Activated T-cell treated with anti-CD3 and anti-CD28 coated beads for 1 hour (primary cell): Measurements from ENCODE around the gene TXNRD2.

Experiments used
- DNase-seq: peaks from one replicate; pipeline ENCODE4 v3.0.0-alpha.2; 2020; ENCODE audit warnings: low read depth

The TXNRD2 gene

DNA sequence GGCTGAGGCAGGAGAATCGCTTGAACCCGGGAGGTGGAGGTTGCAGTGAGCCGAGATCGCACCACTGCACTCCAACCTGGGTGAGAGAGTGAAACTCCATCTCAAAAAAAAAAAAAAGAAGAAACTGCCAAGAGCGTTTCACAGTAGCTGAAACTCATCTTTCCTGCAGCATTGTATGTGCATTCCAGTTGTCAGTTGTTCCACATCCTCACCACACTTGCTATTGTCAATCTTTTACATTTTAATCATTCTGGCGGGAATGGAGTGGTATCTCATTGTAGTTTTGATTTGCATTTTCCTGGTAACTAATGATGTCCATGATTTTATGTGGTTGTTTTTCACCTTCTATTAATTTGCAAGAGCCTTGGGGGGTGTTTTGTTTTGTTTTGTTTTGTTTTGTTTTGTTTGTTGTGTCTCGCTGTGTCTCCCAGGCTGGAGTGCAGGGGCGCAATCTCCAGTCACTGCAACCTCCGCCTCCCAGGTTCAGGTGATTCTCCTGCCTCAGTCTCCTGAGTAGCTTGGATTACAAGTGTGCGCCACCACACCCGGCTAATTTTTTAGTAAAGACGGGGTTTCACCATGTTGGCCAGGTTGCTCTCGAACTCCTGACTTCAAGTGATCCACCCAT lies 78.9 kb downstream of the TXNRD2 start:
- DNase-seq = no peak

DNA sequence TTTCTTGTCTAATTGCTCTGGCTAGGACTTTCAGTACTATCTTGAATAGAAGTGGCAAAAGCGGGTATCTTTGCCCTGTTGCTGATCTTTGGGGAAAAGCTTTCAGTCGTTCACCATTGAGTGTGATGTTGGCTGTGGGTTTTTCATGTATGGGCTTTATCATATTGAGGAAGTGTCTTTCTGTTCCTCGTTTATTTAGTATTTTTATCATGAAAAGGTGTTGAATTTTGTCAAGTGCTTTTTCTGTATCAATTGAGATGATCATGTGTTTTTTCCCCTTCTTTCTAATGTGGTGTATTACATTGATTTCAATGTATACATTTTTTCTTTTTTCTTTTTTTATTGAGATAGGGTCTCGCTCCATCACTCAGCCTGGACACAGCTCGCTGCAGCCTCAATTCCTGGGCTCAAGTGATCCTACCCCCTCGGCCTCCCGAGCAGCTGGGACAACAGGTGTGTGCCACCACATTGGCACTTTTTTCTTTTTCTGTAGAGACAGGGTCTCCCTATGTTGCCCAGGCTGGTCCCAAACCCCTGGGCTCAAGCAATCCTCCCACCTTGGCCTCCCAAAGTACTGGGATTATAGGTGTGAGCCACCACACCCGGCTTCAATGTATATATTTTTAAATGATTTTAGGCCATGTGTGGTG lies 81.6 kb downstream of the TXNRD2 start:
- DNase-seq = no peak

DNA sequence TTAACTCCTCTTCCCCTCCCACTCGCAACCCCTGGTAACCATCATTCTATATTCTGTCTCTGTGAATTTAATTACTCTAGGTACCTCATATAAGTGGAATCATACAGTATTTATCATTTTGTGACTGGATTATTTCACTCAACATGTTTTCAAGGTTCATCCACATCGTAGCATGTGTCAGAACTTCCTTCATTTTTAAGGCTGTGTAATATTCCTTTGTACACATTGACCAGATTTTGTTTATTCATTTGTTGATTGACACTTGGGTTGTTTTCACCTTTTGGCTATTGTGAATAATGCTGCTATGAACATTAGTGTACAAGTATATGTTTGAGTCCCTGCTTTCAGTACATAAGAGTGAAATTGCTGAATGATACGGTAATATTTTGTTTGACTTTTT lies 84.2 kb downstream of the TXNRD2 start:
- DNase-seq = no peak

DNA sequence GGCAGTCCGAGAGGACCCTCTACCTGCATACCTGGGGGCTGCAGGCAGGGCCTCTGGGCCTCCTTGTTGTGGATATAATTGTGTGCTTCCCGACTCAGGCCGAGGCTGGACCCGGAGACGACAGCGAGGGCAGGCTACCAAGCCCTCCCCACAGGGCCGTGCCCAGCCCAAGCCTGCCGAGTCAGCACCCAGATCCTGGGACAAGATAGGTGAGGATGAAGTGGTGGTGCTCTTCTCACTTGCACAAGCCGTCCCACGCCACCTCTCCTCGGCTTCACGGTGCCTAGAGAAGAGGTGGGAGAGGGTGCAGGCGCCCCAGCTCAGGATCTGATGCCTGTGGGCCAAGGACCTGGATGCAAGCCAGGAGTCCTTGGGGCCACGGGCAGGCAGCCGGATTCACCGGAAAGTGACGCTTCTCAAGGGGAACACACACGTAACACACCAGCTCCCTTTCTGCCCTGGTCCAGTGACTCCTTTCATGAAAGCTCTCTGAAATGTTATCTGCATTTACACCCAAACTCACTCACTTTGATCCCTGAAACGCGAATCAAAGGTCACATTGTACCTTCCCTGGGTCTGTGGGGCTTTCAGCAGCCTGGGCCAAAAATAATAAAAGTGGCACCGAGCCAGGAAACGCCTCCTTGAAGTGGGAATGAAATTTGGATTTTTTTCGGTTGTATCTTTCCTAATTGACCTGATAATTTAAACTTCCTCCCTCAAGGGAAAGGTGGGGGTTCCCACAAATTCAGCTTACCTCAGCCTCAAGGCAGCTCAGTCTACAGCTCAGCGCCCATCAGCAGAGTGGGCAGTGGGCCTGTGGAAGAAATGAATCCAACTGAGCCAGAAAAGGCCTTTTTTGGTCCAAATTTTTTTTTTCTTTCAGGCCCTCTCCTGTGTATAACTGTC lies 85.9 kb downstream of the TXNRD2 start:
- DNase-seq = peak; percentile 30

DNA sequence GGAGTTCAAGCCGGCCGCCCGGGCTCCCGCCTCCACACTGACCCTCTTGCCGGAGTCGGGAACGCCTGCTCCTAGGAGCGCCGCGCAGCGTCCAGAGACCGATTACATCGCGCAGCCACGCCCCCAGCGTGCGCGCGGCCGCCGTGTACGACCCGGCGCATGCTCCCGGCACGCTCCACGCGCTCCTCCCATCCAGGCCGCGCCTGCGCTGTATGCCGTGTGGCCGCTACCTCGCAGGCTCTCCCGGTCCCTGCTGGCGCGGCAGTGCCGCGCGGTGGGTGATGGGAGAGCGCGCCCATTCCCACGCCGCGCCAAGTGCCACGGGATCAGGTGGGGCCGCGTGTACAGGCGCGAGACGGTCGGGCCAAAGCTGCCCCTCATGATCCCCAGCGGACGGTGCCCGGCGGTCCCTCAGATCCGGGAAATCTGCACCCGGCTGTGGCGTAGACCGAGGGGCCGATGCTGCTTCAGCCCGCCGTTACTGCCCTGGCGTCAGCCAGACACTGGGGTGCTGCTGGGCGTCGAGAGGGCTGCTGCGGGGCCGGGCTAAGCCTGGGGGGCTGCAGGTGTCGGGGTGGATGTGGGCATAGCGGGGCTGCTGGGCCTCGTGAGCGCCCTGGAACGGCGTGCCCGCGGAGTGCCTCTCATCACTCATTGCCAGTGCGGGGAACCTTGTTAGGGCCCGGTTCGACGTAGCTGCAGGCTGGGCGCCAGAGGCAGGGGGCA lies 86.7 kb downstream of the TXNRD2 start, which contains the start of the genes GNB1L and RTL10:
TSS of gene GNB1L (minus strand) at position 97 of the 726 bp plus-strand sequence. CDS start 33,519 bp downstream, outside the sequence.
TSS of gene RTL10 (minus strand) at position 97 of the 726 bp plus-strand sequence. CDS start 2,613 bp downstream, outside the sequence.
- DNase-seq = peak; percentile 95

DNA sequence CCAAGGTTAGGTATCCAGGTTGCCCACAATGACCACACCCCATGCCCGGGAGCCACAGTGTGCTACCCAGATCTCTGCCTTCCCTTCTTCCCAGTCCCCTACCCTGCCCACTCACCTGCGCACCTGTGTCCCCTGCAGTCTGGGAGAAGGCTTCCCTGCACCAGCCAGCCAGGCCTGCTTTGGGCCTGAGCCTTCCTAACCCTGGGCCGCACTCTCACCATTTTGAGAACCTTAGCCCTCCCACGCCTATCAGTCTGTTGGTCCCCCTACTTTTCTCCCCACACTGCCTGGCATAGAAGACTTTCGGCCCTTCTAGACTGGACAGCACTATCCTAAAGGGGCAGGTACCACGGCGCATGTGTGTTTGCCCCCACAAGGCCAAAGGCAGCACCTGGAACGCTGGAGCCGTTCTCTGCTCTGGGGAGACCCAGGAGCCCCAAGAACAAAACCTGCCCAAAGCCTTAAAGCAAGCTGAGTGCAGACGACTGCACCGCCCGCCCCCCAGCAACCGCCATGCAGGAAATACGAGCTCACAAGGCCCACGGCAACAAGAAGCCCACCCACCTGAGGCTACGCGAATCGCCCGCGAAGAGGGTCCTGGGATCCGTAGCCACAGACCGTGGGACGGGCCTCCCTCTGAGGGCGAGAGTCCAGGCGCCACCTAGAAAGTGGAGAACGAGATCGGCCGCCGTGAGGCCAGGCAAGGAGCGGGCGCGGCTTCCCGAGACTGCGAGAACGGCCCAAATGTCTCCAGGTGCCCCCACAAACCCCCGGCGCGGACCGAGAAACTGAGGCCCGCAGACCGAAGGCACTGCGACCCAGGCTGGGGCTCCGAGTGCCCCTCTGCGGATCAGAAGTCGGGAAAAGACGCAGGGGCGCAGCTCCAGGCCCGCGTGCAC lies 87.5 kb downstream of the TXNRD2 start:
- DNase-seq = no peak

DNA sequence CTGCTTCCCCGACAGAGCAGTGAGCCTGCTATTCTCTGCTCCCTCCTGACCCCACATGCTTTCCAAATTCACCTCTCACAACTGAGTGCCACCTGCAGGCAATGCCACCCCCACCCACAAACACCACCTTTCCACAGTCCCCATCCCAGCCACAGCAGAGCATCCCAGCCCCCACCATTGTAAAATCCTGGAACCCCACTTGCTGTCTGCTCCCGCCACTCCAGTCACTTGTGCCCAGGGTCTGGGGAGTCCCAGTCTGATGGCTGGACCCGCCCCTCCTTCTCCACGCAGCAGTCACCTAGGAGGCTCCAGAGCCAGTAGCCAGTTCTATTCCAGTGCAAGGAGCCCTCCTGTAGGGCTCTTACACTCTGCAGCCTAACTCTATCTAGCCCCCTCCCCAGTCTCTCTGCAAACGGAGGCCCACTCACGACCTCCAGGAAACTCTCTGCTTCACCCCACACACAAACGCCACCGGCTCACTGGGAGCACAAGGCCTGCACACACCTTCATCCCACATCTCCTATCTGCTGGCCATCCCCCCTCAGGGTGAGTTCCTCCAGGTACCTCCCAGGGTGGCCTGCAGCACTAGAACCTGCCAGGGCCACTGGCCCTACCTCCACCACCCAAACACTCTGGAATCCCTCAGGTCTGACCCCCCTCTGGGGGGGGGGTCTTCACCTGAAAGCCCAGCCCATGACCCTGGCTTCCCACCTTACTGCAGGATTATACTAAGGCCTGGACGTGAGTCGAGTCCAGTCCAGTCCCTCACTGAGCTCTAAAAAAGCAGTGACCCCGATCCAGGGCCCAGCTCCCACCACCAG lies 88.3 kb downstream of the TXNRD2 start:
- DNase-seq = no peak

DNA sequence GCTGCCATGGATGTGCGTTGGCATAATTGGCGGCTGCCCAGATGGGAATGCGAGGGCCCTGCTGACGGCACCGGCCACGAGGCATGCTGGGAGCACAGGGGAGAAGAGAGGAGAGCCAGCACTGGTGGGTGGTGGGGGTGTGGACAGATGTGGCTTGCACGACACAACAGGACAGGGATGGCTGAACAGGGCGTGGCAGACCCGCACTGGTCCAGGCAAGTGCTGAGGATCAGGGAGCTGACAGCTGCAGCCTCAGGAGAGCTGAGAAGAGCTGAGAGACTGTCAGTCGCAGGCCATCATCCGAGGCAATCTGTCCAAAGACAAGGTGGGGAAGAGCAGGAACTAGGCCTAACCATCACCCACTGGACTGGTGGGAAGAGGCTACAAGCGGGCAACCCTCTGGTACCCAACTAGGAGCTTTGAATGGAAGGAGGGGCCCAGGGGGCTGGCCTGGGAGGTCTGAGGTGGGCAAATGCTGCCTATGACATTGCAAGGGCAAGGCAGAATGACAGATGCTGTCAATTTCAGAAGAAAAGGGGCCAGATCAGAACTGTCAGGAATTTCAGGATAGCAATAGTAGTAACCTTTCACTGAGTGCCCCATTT lies 89.3 kb downstream of the TXNRD2 start:
- DNase-seq = no peak

DNA sequence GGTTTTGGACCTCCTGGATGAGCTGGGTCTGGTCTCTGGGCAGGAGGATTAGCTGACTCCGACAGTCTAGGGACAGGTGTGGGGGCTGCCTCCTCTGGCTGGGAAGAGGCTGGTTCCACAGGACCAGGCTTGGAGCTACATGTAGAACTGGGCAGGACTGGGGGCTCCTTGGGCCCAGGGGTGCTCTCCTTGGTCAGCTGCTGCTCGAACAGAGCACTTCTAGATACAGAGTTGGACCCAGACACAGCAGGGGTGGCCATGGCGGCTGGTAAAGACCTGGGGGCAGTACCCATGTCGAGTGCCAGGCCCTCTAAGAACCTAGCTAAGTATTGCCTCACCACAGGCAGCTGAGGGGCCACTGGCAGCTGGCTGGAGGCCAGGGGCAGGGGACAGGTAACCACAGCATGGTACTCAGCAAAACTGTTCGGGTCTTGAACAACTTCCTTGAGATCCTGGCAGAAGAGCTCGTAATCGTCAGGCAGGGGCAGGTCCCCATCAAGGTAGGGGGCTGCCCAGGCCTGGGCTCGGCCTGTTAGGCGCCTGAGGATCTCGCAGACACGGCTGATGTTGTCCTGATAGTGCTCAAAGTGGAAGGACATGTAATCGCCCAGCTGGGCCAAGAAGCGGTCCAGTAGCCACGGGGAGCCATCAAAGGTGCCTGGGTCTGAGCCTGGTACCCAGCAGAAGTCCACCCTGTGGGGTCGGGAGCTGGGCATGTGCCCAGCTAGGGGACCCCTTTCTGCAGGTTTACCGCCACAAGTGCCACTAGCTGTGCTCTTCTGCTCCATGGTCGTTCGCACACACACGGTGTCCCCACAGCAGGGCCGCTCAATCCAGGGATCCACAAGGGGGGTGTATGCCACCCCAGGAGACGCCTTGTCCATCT lies 90.1 kb downstream of the TXNRD2 start:
- DNase-seq = no peak

DNA sequence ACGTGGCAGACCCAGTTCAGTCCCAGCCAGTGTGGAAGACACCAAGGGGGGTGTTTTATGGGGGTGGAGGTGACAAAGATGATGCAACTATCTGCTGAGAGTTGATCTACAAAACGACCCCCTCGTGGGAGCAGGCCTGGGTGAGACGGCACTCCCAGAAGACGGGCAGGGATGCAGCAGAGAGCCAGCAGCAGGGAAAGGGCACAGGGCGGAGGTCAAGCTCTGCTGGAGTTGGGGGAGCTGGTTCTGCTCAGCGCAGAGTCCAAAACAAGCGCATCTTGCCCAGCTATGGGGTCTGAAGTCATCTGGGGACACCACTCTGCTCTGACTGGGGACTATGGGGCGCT lies 90.9 kb downstream of the TXNRD2 start:
- no peak for DNase-seq

DNA sequence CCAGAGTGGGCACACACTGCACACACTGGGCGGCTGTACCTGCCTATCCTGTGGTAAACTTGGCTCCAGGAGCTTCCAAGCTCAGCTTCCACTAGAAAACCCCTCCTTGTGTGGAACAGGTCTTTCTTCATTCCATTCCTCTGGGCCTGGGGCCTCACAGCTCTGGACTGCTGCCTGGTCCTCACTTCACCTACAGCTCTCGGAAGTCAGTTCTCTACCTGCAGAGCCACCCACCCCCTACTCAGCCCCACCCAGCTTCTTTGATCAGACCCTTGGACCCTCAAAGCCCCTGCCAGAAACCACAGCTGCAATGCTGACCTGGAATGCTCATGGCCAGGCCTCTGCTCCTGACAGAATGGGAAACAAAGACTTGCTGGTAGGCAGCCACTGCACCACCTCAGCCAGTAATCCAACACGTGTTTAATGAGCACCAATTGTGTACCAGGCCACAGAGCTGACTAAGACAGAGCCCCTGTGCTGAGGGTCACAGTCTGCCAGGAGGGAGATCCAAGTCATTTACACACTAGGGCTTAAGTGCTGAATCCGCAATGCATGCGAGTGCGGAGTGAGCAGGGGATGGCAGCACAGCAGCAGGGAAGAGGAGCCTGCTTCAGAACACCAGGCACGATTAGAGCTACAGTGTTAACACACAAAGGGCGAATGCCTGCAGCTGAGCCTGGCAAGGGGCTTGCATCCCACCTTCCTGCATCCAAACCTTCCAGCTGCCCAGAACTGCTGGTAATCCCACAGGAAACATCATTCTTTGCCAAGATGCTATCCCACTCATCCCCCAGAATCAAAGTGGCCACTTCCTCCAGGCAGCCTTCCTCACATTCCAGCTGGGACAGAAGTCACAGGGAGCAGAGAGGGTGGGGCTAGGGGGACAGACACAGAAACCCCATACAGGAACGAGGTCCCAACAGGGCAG lies 91.5 kb downstream of the TXNRD2 start:
- DNase-seq = no peak

DNA sequence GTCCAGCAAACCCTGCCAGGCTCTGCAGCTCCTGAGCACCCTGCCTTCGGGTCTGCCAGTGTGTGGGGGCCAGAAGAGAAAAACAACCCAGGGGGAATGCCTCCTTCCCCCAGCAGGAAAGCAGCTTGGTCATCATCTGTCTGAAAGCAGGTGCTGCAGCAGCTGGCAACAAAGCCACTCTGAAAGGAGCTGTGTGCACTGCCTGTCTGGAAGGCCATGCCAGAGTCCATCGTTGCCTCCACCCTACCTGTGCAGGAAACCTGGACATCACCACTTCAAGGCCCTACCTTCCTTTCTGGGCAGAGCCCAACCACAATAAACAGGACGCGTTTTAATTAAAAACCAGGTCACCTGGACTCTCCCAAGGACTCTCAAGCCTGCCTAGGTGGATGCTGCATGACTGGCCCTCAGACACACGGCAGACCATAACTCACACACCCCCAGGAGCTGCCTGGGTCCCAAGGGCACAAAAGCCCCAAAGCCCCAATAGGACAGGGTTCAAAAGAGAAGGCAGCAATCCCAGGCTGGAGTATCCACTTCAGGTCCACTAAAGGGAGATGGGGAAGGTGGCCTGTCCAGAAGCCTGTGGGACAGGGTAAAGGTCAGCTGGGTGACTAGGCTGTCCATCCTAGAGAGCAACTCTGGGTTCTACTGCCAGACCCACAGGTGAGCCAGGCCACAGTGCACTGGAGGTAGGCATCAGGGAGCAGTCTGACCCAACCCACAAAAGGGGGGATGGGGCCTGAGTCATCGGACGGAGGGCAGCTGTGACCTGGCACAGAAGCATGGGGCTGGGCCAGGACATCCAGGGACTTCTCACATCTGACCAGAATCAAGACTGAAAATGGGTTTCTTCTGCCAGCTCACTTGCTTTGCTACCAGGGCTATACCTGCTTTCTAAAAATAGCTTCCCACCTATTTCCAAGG lies 93.1 kb downstream of the TXNRD2 start:
- DNase-seq = no peak

DNA sequence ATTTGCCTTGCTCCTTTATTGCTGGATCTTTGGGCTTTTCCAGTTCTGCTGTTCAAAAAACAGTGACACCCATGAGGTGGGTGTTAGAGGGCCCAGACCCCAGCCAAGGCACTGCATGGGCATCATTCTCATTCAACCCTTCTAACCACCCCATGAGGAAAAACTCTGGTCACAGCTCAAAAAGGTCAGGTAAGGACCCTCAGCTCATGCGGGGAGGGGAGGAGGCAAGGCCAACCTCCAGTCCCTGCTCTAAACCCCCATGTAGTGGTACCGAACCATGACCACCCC lies 94.3 kb downstream of the TXNRD2 start:
- no peak for DNase-seq

DNA sequence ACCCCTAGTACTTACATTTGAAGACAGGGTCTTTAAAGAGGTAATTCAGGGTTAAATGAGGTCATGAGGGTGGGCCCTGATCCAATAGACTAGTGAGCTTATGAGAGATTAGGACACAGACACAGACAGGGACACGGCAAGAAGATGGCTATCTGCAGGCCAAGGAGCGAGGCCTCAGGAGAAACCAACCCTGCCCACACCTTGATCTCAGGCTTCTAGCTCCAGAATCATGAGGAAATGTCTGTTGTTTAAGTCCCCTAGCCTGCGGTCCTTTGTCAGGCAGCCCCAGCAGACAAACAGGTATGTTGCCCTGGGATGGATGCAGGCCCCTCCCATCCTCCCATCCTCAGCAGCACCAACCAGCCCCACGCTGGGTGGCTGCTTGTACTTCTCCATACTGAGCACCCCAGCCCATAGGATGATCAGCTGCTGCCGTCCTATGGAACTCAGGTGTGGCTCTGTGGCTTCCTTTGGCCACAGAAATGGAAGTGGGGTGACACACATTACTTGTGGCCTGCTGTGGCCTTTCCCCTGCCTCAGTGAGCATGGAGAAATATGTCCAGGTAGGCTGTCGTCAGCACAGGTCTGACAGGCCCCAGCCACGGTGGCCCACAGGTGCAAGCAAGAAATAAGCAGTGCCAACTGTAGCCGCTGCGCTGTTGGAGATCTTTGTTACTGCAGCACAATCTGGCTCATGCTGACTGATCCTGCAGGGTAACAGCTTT lies 94.8 kb downstream of the TXNRD2 start:
- no peak for DNase-seq

DNA sequence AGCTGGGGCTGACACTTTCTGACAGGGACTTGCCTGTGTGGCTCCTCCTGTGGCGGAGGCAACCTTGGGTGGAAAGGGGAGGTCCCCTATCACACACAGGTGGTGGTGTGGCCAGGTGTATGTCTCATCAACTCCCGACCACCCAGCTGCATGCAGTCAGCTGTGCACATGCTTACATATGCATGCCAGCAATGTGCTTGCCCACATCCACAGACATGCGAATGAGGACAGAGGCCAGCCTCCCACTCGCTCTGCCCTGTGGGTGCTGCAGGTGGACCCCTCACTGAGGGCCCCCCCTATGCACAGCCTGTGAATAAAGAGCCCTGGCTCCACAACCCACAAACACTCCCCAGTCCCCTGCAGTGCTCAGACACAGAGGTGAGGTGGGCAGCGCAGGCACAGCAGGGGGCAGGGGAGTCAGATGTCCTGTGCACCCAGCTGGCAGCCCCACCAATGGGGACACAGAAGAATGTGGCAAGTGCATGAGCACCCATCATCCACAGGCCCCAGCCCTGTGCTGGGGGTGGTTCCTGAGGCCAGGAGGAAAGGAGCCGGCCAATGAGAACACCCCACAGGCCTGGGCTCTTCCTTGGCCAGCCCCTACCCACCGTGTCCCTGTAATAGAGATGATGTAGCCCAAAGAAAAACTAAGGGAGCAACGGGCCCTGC lies 96.4 kb downstream of the TXNRD2 start:
- no peak for DNase-seq
